GM20431 (cell line): ENCODE measurements around the gene TXNDC16.

Source experiments
- in situ Hi-C: fragments of 300-500 bp; cut with MseI, MboI; formaldehyde crosslinking; loops from one replicate; pipeline ENCODE4 v1.15.0; 2020; ENCODE audit warnings: low sequenced_read_pairs; ENCODE audit not compliant: unreplicated experiment

Gene TXNDC16

DNA sequence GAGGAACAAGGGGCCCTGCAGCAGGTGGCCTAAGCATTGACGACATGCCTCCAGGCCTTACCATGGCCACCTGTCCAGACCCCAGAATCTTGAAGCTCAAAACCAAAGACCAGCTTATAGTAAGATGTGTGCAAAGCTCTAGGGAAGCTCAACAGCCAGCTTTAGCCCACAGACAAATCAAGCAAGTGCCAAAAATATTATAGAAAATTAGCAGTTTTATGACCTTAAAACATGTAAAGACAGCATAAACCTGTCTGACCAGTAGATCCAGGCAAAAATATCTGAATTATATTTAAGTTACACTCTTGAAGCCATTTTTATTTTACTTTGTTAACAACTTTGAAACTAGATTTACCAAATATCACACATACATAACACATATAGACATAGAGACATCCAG is 90.6 kb downstream of the TXNDC16 start:
- in situ Hi-C loops, result loop anchor here (25.0 kb wide), 1 partner anchor 149 kb away; the partner anchor contains the start of gene PTGER2

GRCh38 chr14:52458721-52459085 is 93.6 kb downstream of the TXNDC16 start:
- in situ Hi-C loops, result loop anchor here (25.0 kb wide), 1 partner anchor 146 kb away; the partner anchor contains the start of gene PTGER2

GRCh38 chr14:52457411-52457810 is 94.9 kb downstream of the TXNDC16 start:
- in situ Hi-C loops, result loop anchor here (25.0 kb wide), 1 partner anchor 145 kb away; the partner anchor contains the start of gene PTGER2

DNA sequence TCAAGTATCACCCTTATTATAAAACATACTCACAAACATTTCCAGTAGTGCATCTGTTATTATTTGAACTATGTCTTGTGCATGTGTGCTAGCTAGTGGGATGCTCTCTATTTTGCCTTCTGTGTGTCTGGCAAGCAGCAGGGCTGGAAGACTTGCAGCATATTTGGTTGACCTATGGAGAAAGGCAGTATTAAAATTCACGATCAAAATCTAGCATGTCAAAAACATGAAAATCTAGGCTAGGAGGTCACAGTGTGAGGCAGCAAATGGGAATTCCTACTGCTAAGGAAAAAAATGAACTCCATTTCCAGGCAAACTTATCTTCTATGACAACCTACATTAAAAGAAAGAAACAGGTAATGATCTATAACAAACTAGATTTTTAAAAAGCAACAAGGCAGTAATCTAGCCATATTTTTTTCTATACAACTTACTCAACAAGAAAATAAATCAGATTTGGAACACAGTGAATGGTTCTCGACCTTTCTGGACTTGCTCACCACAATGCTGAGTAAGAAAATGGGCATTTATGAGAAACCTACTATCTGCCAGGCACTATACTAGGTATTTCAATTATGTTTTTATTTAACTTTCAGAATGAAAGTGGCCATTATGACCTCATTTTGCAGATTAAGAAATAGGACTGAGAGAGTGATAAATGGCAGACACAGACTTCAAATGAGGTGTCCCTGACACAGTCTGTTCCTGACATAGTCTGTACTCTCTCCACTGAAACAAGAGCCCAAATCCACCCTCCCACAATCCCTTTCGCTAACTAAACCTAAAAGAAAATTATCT is 96.8 kb downstream of the TXNDC16 start:
- in situ Hi-C loops, result loop anchor here (25.0 kb wide), 1 partner anchor 143 kb away; the partner anchor contains the start of gene PTGER2

GRCh38 chr14:52447236-52447635 is 105.1 kb downstream of the TXNDC16 start:
- in situ Hi-C loops, result no loop called here

DNA sequence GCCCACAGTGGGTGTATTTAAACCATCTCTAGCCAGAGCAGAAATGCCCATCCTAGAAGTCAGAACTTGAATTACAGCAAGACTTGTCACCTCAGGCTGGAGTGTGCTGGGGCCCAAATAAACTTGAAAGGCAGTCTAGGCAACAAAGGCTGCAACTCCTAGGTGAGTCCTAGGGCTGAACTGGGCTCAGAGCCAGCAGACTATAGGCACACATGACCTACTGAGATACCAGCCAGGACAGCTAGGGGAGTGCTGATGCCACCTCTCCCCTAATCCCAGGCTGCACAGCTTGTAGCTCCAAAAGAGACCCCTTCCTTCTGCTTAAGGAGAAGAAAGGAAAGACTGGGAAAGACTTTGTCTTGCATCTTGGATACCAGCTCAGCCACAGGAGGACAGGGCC is 106.0 kb downstream of the TXNDC16 start:
- in situ Hi-C loops, result no loop called here

- in situ Hi-C loops, result no loop called here
Observed at GRCh38 chr14:52443506-52443905, 108.8 kb downstream of the TXNDC16 start.

DNA sequence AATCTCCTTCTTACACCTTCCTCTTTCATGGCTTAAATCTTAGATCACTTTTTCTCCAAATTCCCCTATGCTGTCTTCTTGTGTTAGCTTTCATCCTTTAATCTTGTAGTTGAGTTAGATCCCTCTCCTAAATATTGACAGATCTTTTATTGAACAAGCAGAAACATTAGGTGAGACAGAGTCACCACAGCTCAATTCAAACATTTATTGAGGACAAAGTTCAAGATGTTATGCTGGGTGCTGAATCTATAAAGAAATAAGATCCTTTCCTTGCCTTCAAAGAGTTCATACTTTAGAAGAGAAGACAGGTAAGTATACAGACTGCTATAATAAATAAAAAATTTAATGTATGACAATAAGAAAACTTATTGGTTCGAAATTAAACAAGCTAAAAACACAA is 109.7 kb downstream of the TXNDC16 start:
- in situ Hi-C loops, result no loop called here

DNA sequence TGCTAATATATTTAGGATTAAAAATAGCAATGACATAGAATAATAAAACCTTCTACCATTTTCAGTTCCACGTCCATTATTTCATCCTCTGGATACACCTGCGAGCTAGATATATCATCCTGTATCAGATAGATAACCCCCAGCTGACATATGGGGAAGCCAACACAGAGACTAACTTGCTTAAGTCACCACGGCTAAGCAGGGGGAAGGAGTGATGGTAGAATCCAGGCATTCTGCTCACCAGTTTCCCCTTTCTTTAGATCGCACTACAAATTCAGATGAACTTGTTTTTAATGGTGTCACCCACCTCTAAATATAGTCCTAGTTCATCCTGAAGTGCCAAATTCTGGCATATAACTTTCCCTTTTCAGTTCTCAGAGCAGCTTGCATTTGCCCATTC is 110.1 kb downstream of the TXNDC16 start:
- in situ Hi-C loops, result no loop called here

GRCh38 chr14:52439476-52439875 is 112.8 kb downstream of the TXNDC16 start:
- in situ Hi-C loops, result no loop called here

- in situ Hi-C loops, result no loop called here
Observed at GRCh38 chr14:52434955-52435354, 117.3 kb downstream of the TXNDC16 start.

- in situ Hi-C loops, result no loop called here
Observed at GRCh38 chr14:52430474-52430873, 121.8 kb downstream of the TXNDC16 start.

DNA sequence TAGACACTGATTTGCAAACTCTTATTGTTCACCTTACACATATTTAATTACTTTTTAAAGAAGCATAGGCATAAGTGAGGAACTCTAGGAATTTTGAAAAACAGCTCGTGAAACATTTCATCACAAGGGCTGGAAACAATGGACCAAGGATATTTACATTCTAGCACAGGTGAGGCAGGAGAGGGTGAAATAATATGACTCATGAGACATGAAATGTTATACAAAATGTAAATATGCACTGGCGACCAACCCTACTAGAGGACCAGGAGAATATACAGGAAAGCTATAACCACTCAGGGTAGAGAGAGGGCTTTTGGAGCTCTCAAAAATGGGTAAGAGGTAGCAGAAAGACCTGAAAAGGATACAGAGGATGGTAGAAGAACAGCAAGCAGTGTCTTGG is 122.9 kb downstream of the TXNDC16 start:
- in situ Hi-C loops, result no loop called here

- in situ Hi-C loops, result no loop called here
Observed at GRCh38 chr14:52427460-52427859, 124.8 kb downstream of the TXNDC16 start.

DNA sequence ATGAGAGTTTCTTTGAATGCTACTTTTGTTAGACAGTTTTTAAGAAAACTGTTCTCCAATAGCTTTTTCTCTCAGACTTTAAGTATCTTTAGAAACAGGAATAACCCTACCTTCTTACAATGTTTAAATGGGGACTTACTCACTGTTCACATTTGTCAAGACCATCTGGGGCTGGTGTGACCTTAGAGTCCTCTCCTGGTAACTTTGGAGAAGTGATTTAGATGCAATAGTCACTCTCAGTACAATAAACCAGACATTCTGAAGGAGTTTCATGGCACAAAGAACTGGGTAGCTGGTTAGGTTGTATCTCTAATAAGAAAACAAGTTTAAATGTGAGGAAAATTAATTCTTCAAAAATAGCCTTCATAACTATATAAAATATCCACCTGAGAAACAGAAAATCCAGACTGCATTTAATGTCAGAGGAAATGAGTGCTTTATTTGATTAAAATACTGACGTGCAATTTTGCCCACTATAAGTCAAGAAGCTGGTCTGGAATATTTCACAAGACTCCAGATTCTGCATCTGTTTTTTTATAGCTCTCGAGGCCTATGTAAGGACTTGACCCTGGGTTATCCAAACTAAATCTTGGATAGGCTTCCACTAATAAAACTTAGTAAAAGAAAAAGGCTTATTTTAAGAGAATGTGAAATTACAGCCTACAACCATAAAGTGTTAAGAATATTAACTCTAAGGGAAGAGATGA is 129.5 kb downstream of the TXNDC16 start:
- in situ Hi-C loops, result no loop called here

DNA sequence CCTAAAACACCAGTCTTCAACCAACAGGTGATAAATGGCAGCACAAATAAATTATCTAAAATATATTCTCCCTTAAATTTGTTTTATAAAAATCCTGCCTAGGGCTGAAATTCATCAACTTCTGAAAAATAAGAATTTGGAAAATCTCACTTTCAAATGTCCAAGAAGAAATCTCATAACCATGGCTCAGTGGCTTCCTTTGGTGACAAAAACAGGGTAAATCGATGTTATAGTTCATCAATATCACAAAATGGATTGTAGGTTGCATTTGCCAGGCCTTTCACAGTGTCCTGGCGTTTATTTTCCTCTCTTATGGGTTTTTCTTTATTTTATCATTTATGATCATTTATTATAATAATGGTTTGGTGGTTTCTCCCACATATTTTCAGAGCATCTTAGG is 135.2 kb downstream of the TXNDC16 start:
- in situ Hi-C loops, result no loop called here

- in situ Hi-C loops, result no loop called here
Observed at GRCh38 chr14:52413729-52414408, 138.4 kb downstream of the TXNDC16 start.

DNA sequence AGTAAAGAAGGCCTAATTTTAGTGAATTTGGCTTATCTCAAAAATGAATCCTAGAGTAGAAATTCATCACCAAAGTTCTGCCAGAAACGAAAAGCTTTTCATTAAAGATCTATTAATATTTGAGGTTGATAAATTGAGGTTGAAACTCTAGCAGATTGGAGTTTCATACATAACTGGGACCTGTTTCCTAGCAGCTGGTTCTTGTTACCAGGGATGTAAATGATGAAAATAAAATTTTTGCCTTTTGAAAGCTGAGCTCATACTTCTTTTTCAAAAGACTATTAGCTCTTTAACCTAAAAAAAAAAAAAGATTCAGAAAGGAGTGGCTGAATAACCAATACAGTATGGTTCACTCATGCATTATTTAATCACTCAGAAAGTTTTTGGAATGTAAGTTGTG is 139.9 kb downstream of the TXNDC16 start:
- in situ Hi-C loops, result no loop called here

DNA sequence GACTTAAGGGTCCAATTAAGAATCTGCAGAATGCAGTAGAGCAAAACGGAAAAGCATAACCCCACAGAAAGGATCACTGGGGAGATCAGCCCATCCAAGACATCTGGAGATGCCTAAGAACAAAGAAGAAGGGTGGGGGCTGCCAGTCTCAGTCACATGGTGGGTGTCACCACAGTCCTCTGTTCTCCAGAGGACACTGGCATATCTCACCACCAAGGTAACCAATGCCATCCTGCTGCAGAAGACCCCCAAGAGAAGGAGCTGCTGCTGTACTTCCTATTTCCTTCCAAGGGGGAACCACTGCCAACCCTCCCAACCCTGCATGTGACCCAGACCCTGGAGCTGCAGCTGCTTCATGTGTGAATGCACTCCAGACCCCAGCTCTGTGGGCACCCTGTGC is 147.0 kb downstream of the TXNDC16 start:
- in situ Hi-C loops, result no loop called here

DNA sequence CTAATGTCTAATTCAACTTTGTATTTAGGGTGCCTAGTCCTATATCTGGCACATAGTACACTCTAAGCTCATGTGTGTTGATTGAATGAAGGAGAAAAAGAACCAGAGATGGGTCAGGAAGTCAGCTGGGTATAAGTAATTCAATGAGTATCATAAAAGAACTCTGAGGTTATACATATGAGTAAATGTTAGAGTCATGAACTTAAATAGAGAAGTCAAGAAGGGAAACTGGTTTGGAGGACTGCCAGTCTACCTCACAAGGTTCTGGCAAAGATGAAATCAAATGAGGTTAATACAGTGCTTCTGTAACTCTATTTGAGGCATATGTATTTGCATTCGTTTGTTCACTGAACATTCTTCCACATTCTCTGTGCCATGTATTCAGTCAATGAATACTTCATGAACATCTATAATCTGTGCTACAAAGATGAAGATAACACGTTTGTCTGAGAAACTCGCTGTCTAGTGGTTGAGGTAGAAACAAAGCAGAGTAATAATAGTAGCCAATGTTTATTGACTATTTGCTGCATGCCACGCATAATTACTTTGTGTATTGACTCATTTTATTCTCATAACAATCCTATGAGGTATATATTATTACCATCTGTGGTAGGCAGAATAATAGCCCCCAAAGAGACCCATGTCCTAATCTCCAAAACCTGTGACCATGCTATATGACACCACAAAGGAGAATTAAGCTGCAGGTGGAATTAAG is 149.3 kb downstream of the TXNDC16 start:
- in situ Hi-C loops, result no loop called here
